Measurements from ENCODE around the gene PDZD2.

GRCh38 chr5:31900296-31900865 is 261.4 kb downstream of the PDZD2 start:
- TF ChIP-seq EZH2 (IDR thresholded peaks at IDR 0.05; ENCODE audit: insufficient read depth, poor library complexity, severe bottlenecking): no peak
- TF ChIP-seq EZH2phosphoT487 (IDR thresholded peaks at IDR 0.05; ENCODE audit: insufficient read depth, low read depth): no peak
